Ishikawa (cell line): Measurements from ENCODE around the gene PLCG1.

Experiments used
- CEBPB ChIP-seq: IDR thresholded peaks from 2 replicates; pipeline ENCODE4 v1.6.1; 2012
- CREB1 ChIP-seq: IDR thresholded peaks from 2 replicates; pipeline ENCODE4 v1.6.1; 2012; ENCODE audit warnings: low read depth
- EGR1 ChIP-seq: IDR thresholded peaks from 2 replicates; pipeline ENCODE4 v1.6.1; 2012
- EP300 ChIP-seq: IDR thresholded peaks from 2 replicates; pipeline ENCODE4 v1.6.1; 2012; ENCODE audit warnings: borderline replicate concordance
- FOXM1 ChIP-seq: IDR thresholded peaks from 2 replicates; pipeline ENCODE4 v1.6.1; 2012; ENCODE audit warnings: low read depth, borderline replicate concordance
- NFIC ChIP-seq: IDR thresholded peaks from 2 replicates; pipeline ENCODE4 v1.6.1; 2012
- RAD21 ChIP-seq: IDR thresholded peaks from 2 replicates; pipeline ENCODE4 v1.6.1; 2012; ENCODE audit warnings: low read depth
- TAF1 ChIP-seq: IDR thresholded peaks from 2 replicates; pipeline ENCODE4 v1.6.1; 2012; ENCODE audit warnings: low read depth, mild to moderate bottlenecking
- TCF12 ChIP-seq: IDR thresholded peaks from 2 replicates; pipeline ENCODE4 v1.6.1; 2012; ENCODE audit warnings: low read depth
- TEAD4 ChIP-seq: IDR thresholded peaks from 2 replicates; pipeline ENCODE4 v1.6.1; 2012
- YY1 ChIP-seq: IDR thresholded peaks from 2 replicates; pipeline ENCODE4 v1.6.1; 2012; ENCODE audit warnings: low read depth
- ZBTB7A ChIP-seq: IDR thresholded peaks from 2 replicates; pipeline ENCODE4 v1.6.1; 2012; ENCODE audit warnings: low read depth
- TF ChIP-seq, protein P1 (sequence below): IDR thresholded peaks from 2 replicates; pipeline ENCODE4 v1.6.1; 2012
- TF ChIP-seq, protein P2 (sequence below): IDR thresholded peaks from 2 replicates; pipeline ENCODE4 v1.6.1; 2012
- TF ChIP-seq, protein P3 (sequence below): IDR thresholded peaks from 2 replicates; pipeline ENCODE4 v1.6.1; 2012; ENCODE audit warnings: low read depth, mild to moderate bottlenecking

The PLCG1 gene

DNA sequence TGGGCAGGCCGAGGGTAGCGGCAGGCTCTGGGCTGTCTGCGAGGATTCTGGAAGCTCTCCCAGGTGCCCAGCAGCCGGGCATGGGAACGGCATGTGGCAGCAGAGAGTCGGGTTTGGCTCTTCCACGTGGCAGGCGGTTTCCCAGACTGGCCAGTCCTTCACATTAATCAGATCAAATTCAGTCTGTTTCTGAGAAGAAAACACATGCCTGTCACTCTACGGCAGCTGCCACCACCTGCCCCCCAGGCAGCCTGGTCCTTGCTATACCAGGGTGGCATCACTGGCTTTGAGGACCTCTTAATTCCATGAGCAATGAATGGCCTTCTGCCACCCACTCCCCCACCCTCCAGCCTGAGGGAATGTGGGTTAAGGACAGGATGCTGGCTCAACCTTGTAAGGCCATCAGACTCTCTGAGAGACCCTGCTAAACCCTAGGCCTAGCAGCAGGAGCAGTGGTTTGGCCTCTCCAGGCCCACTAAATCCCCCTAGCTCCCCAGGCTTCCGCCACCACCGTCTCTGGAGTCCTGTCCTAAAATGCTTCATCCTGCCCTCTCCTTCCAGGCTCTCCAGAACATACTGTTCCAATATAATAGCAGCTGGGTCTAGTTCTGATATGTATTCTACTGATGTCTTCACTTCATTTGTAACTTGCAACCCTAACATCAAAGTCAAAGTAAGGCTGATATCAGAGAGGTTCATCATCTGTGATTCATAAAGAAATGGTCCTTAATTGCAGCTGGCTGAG lies 47.8 kb downstream of the PLCG1 start:
- TF ChIP-seq EP300, result no peak
- TF ChIP-seq, protein P1, sequence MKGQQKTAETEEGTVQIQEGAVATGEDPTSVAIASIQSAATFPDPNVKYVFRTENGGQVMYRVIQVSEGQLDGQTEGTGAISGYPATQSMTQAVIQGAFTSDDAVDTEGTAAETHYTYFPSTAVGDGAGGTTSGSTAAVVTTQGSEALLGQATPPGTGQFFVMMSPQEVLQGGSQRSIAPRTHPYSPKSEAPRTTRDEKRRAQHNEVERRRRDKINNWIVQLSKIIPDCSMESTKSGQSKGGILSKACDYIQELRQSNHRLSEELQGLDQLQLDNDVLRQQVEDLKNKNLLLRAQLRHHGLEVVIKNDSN, result no peak
- no peak for TF ChIP-seq FOXM1
- TF ChIP-seq CREB1, result no peak
- TF ChIP-seq TEAD4, result no peak
- TF ChIP-seq, protein P2, sequence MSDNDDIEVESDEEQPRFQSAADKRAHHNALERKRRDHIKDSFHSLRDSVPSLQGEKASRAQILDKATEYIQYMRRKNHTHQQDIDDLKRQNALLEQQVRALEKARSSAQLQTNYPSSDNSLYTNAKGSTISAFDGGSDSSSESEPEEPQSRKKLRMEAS, result no peak
- no peak for TF ChIP-seq NFIC

DNA sequence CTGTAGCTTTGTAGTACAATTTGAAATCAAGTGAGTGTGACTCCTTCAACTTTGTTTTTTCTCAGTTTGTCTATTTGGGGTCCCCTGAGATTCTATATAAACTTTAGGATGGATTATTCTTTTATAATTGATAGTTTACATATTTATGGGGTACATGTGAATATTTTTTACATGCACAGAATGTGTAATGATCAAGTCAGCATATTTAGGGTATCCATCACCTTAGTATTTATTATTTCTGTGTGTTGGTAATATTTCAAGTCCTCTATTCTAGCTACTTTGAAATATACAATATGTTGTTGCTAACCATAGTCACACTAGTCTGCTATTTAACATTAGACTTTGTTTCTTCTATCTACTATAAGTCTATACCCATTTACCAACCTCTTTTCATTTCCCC lies 50.3 kb downstream of the PLCG1 start:
- TF ChIP-seq CREB1, result no peak

DNA sequence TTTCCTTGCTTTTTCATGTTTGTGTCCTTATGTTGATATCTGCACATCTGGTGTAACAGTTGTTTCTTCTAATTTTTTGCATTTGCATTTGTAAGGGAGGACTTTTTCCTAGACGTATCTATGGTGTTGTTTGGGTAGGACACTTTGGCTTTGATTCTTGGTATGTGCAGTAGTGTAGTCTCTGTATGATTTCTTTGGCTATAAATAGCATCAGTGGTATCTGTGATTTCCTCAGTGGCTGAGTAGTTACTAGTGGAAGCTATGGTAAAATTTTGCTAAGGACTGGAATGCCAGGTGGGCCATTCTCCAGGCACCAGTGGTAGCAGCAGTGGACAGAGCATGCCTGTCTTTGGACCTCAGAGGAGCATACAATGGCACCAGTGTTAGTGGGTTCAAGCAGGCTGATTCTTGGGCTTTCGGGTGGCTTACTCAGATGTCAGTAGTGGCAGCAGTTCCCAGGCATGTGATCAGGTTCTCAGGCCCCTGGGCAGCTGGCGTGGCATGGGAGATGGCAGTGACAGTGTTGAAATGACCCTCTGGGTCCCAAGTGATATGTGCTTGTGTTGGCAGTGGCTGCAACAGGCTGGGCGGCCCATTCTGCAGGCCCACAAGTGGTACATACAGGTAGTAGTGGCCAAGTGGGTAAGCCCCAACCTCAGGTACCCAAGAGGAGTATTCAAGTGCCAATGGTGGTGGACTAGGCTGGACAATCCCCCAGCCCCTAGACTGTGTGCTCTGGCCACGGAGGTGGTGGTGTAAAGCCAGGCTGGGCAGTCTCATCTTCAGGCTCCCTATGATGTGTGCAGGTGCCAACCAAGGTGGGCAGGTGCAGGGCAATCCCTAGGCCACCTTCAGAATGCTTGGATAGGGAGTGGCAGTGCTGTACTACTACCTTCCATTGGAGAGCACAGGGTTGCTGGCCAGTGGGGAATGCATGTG lies 54.5 kb downstream of the PLCG1 start:
- TF ChIP-seq, protein P2, result no peak
- TF ChIP-seq TCF12 (no peak), TEAD4 (no peak), TAF1 (no peak), CEBPB (no peak), YY1 (no peak), EGR1 (no peak), FOXM1 (no peak), EP300 (no peak), NFIC (no peak), ZBTB7A (no peak), CREB1 (no peak), RAD21 (no peak)
- TF ChIP-seq, protein P1, result no peak
- TF ChIP-seq, protein P3, sequence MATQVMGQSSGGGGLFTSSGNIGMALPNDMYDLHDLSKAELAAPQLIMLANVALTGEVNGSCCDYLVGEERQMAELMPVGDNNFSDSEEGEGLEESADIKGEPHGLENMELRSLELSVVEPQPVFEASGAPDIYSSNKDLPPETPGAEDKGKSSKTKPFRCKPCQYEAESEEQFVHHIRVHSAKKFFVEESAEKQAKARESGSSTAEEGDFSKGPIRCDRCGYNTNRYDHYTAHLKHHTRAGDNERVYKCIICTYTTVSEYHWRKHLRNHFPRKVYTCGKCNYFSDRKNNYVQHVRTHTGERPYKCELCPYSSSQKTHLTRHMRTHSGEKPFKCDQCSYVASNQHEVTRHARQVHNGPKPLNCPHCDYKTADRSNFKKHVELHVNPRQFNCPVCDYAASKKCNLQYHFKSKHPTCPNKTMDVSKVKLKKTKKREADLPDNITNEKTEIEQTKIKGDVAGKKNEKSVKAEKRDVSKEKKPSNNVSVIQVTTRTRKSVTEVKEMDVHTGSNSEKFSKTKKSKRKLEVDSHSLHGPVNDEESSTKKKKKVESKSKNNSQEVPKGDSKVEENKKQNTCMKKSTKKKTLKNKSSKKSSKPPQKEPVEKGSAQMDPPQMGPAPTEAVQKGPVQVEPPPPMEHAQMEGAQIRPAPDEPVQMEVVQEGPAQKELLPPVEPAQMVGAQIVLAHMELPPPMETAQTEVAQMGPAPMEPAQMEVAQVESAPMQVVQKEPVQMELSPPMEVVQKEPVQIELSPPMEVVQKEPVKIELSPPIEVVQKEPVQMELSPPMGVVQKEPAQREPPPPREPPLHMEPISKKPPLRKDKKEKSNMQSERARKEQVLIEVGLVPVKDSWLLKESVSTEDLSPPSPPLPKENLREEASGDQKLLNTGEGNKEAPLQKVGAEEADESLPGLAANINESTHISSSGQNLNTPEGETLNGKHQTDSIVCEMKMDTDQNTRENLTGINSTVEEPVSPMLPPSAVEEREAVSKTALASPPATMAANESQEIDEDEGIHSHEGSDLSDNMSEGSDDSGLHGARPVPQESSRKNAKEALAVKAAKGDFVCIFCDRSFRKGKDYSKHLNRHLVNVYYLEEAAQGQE, result no peak

DNA sequence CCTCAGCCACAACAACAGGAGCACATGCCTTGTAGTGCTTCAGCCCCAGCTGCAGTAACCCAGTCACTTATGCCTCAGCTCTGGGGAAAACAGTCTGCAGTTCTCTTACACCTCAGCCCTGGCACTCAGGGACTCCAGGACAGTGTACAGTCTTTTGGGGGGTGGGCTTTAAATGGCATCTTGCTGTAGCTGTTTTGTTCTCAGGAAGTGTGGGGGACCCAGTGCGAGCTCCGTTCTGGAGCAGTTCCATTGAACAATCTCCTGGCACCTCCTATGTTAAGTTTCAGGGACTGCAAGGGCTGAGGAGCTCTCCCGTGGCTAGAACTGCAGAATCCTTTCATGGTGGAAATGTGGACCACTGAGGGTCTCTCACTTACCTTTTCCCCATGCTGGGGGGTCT lies 55.2 kb downstream of the PLCG1 start:
- TF ChIP-seq RAD21, result no peak
- no peak for TF ChIP-seq EP300
- TF ChIP-seq, protein P1, result no peak
- no peak for TF ChIP-seq FOXM1
- TF ChIP-seq TCF12, result no peak
- TF ChIP-seq NFIC, result no peak

DNA sequence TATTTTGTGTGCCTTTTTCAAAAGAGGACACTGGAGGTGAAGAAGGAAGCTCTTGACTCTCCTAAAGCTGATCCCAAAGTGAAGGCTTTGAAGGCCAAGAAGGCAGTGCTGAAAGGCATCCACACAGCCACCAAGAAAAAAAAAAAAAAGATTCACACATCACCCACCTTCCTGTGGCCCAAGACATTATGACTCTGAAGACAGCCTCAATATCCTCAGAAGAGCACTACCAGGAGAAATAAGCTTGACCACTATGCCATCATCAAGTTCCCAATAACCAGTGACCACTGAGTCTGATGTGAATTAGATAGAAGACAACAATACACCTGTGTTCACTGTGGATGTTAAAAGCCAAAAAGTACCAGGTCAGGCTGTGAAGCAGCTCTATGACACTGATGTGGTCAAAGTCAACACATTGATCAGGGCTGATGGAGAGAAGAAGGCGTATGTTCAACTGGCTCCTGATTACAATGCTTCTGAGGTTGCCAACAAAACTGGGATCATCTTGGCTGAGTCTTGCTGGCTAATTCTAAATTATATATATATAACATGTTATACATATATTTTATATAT lies 59.4 kb downstream of the PLCG1 start:
- TF ChIP-seq, protein P1, result no peak
- TF ChIP-seq, protein P2, result no peak
- TF ChIP-seq TAF1 (no peak), ZBTB7A (no peak), NFIC (no peak), CEBPB (no peak), YY1 (no peak)

DNA sequence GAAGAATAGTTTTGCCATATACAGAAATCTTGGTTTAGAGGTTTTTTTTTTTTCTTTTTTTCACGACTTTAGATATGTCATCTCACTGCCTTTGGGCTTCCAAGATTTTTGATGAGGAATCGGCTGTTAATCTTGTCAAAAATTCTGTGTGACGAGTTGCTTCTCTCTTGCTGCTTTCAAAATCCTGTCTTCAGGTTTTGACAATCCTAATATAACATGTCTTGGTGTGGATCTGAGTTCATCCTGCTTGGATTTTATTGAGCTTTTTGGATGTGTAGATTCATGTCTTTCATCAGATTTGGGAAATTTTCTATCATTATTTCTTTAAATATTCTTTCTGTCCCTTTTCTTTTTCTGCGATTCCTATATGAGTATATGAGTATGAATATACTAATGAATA lies 61.1 kb downstream of the PLCG1 start:
- no peak for TF ChIP-seq TEAD4
- no peak for TF ChIP-seq TAF1
- no peak for TF ChIP-seq NFIC
- TF ChIP-seq, protein P3, result no peak
- no peak for TF ChIP-seq TCF12
- no peak for TF ChIP-seq CEBPB
- TF ChIP-seq, protein P2, result no peak
- no peak for TF ChIP-seq EP300
- TF ChIP-seq YY1, result no peak
- TF ChIP-seq ZBTB7A, result no peak
- TF ChIP-seq FOXM1, result no peak
- no peak for TF ChIP-seq RAD21
- no peak for TF ChIP-seq EGR1
- TF ChIP-seq CREB1, result no peak
